OCI-LY7 (cell line): ENCODE results near the gene AOX1. TPM values are rescaled to one million over a fixed set of nuclear protein-coding genes. Genes with fewer than 3 reads are reported as not detected.

ENCODE experiments used
- BruUV-seq: library from RNA; stranded (reverse); fragments of 400-500 nt; replicated peaks from 2 replicates; lab custom pipeline; 2021; lab: Mats Ljungman, UMichigan
- CTCF ChIA-PET: fragments of 300-600 bp; sonication (Branson Sonifier 250); formaldehyde crosslinking; loops from one replicate; lab custom pipeline; 2022; ENCODE audit warnings: antibody characterized with exemption; ENCODE audit not compliant: unreplicated experiment; lab: Charles Lee
- POLR2A ChIA-PET: fragments of 300-600 bp; sonication (Branson Sonifier 250); formaldehyde crosslinking; loops from one replicate; lab custom pipeline; 2022; ENCODE audit warnings: antibody characterized with exemption; lab: Charles Lee
- DNase-seq: peaks from one replicate; pipeline ENCODE4 v3.0.0-alpha.2; 2015; ENCODE audit warnings: low spot score
- H2AFZ ChIP-seq: fragments of 200-600 bp; sonication (generic), shearing (Covaris generic); 2 replicates; pipeline ENCODE4 v1.6.1; 2014; ENCODE audit warnings: mild to moderate bottlenecking, antibody characterized with exemption, low read length, moderate library complexity
- H3K27ac ChIP-seq: fragments of 200-600 bp; sonication (generic); 2 replicates; pipeline ENCODE4 v1.5.1; 2014; ENCODE audit warnings: mixed run types, low read depth, mild to moderate bottlenecking, moderate library complexity, low read length, inconsistent platforms; ENCODE audit not compliant: poor library complexity, severe bottlenecking
- H3K36me3 ChIP-seq: fragments of 200-600 bp; sonication (generic); 2 replicates; pipeline ENCODE4 v1.6.1; 2014; ENCODE audit warnings: mild to moderate bottlenecking, antibody characterized with exemption, low read length, moderate library complexity, mixed read lengths; ENCODE audit not compliant: insufficient read depth
- H3K4me1 ChIP-seq: fragments of 200-600 bp; sonication (generic); 2 replicates; pipeline ENCODE4 v1.5.1; 2014; ENCODE audit warnings: mild to moderate bottlenecking, low read length; ENCODE audit not compliant: insufficient read depth, poor library complexity, severe bottlenecking
- H3K4me2 ChIP-seq: fragments of 200-600 bp; sonication (generic); 2 replicates; pipeline ENCODE4 v1.6.1; 2014; ENCODE audit warnings: mild to moderate bottlenecking, low read length
- H3K4me3 ChIP-seq: fragments of 200-600 bp; sonication (generic); 2 replicates; pipeline ENCODE4 v1.5.1; 2014; ENCODE audit warnings: mild to moderate bottlenecking, low read depth, low read length; ENCODE audit not compliant: poor library complexity, severe bottlenecking
- H3K79me2 ChIP-seq: fragments of 200-600 bp; sonication (generic); 2 replicates; pipeline ENCODE4 v1.6.1; 2016; ENCODE audit warnings: low read depth, mild to moderate bottlenecking, low read length, moderate library complexity, mixed read lengths; ENCODE audit not compliant: insufficient read depth
- H3K9me2 ChIP-seq: fragments of 200-600 bp; sonication (generic); 2 replicates; pipeline ENCODE4 v1.6.1; 2016; ENCODE audit warnings: mild to moderate bottlenecking, low read length, mixed read lengths; ENCODE audit not compliant: insufficient read depth
- H3K9me3 ChIP-seq: fragments of 200-600 bp; sonication (generic); 2 replicates; pipeline ENCODE4 v1.6.1; 2014; ENCODE audit warnings: mild to moderate bottlenecking, mixed run types, low read length, mixed read lengths
- H4K20me1 ChIP-seq: fragments of 200-600 bp; sonication (generic); 2 replicates; pipeline ENCODE4 v1.6.1; 2014; ENCODE audit warnings: mild to moderate bottlenecking, antibody characterized with exemption, low read length, moderate library complexity, mixed read lengths; ENCODE audit not compliant: insufficient read depth
- EZH2phosphoT487 ChIP-seq: fragments of 200-600 bp; sonication (generic); IDR thresholded peaks from 2 replicates; pipeline ENCODE4 v1.6.1; 2018; ENCODE audit warnings: low read depth, borderline replicate concordance, mild to moderate bottlenecking, mixed run types, antibody characterized with exemption, low read length, moderate library complexity, mixed read lengths
- intact Hi-C: fragments of 100-400 bp; cut with micrococcal nuclease; formaldehyde crosslinking; loops from one replicate; pipeline ENCODE4 v1.10.0; 2022; ENCODE audit not compliant: unreplicated experiment
- total RNA-seq, 2 experiments: library from RNA; depleted of rRNA in 1 of 2; stranded (reverse); fragments of >200 nt in 1 of 2; shearing (Covaris generic) in 1 of 2; gene quantifications; 2 replicates each; pipeline ENCODE4 v1.2.3, GENCODE V29; 2014 to 2022
- TF ChIP-seq, protein P1 (sequence below): fragments of 200-600 bp; sonication (generic); conservative IDR thresholded peaks from 2 replicates; pipeline ENCODE4 v1.5.1; 2014; ENCODE audit warnings: mild to moderate bottlenecking, antibody characterized with exemption, low read length, moderate library complexity, mixed read lengths

The AOX1 gene
- total RNA-seq, 2 experiments from 2014 or later, result 0.06 TPM; not detected in 1

DNA sequence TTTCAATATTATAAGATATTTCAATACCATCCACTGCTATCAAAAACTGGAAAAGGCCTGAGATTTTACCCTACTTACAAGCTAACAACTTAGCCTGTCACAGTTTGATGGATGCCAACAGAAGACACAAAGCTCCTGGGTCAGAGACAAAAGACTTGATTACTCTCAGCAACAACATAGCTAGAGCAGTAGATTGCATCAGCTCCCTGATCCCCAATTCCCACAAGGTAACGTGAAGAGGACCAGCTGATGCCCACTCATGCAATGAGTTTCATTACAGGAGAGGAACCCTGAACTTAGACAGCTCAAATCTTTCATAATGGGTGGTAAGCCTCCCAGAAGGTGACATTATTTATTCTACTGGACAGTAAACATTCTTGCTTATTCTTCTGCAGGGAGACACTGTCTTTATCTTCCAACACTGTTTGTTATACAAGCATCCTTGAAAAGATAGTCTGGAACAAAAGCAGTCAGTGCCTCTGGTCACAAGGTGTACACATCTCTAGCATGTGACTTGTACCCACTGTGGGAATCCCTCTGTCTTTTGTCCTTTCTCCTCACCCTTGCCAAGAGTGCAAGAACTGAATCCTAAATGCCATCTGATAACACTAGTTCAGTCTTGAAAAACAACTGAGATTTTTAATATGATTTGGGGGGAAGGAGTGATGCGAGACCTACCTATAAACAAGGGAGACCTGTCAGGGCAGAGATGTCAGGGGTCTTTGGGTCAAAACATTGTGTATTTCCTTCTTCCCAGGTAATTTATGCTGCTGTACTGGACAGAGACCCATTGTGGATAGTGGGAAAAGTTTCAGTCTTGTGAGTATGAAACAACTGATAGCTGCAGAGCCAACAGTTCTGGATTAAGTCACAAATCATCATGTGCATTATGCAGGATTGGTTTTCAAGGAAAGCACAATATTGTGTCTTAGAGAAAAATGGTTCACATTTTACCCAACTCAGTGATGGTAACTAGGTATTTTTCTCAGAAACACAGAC is 102.4 kb downstream of the AOX1 start:
- Histone ChIP-seq H3K4me2 (no peak overlapping the region), H3K4me1 (no peaks in the 10 kb centered on the region), H3K79me2 (no peaks in the 10 kb centered on the region), H3K36me3 (no peaks in the 10 kb centered on the region), H3K9me3 (no peaks in the 10 kb centered on the region), H4K20me1 (no peaks in the 10 kb centered on the region), H3K4me3 (no peak overlapping the region), H3K9me2 (no peaks in the 10 kb centered on the region), H2AFZ (no peak overlapping the region), H3K27ac (no peak overlapping the region)
- TF ChIP-seq, protein P1, sequence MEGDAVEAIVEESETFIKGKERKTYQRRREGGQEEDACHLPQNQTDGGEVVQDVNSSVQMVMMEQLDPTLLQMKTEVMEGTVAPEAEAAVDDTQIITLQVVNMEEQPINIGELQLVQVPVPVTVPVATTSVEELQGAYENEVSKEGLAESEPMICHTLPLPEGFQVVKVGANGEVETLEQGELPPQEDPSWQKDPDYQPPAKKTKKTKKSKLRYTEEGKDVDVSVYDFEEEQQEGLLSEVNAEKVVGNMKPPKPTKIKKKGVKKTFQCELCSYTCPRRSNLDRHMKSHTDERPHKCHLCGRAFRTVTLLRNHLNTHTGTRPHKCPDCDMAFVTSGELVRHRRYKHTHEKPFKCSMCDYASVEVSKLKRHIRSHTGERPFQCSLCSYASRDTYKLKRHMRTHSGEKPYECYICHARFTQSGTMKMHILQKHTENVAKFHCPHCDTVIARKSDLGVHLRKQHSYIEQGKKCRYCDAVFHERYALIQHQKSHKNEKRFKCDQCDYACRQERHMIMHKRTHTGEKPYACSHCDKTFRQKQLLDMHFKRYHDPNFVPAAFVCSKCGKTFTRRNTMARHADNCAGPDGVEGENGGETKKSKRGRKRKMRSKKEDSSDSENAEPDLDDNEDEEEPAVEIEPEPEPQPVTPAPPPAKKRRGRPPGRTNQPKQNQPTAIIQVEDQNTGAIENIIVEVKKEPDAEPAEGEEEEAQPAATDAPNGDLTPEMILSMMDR, result no peak
- no peak for TF ChIP-seq EZH2phosphoT487
- ChIA-PET POLR2A (interaction anchor here (0.5 to 2.0 kb wide), 3 partner anchors 10 to 105 kb away, joined by 3 to 5 read pairs (median 3); no protein-coding TSS in a partner anchor), CTCF (interaction anchor here (0.6 kb wide), 1 partner anchor 531 kb away, joined by 3 read pairs; no protein-coding TSS in a partner anchor)
- BruUV-seq, result no TSS peak
- DNase-seq, result no peak
- intact Hi-C loops, result no loop called here

DNA sequence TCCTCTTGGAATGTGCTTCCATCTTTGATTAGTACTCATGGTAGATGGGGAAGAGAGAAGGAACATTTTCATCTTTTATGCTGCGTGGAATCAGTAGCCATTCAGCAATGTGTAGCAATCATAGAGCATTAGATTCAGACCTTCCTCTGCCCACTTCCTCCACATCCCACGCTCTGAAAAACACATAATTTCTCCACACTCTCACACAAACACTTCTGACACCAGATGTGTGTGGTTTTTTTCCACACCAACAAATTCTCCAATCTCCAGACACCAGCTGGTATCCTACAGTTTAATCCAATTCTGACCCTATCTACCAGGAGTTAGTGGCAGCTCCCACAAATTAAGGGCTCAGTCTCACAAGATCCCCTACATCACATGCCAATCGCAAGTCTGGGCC is 103.3 kb downstream of the AOX1 start:
- Histone ChIP-seq H3K4me1 (peaks cover 4% of the 10 kb centered on the region), H3K79me2 (no peaks in the 10 kb centered on the region), H3K27ac (no peak overlapping the region), H3K9me3 (no peaks in the 10 kb centered on the region), H3K4me2 (no peak overlapping the region), H2AFZ (no peak overlapping the region), H3K9me2 (no peaks in the 10 kb centered on the region), H3K4me3 (no peak overlapping the region), H3K36me3 (no peaks in the 10 kb centered on the region), H4K20me1 (no peaks in the 10 kb centered on the region)
- CTCF ChIA-PET, result no interaction called here
- BruUV-seq, result no TSS peak
- POLR2A ChIA-PET, result interaction anchor here (0.8 to 2.0 kb wide), 2 partner anchors 9 kb away, joined by 3 to 5 read pairs; no protein-coding TSS in a partner anchor
- intact Hi-C loops, result no loop called here
- TF ChIP-seq EZH2phosphoT487, result no peak
- TF ChIP-seq, protein P1, result no peak
- no peak for DNase-seq
